Right renal cortex interstitium (tissue), 3 donors: ENCODE data around the gene COL4A2. TPM values are rescaled to one million over a fixed set of nuclear protein-coding genes. Genes with fewer than 3 reads are reported as not detected.
"Not testable (repeated sequence)": the region's sequence is repeated elsewhere in the genome, so short reads cannot be mapped to it uniquely, and the experiment has no call there.

Experiments
- DNase-seq, 3 donors: peaks; one replicate each; pipeline ENCODE4 v3.0.0-alpha.2; 2013; ENCODE audit warnings: low read depth in 3 of 3, low spot score in 2 of 3
- polyA plus RNA-seq, 3 donors: library from polyadenylated mRNA; unstranded; fragments of 120-200 nt; gene quantifications; one replicate each; pipeline ENCODE4 v1.2.1, GENCODE V29; 2013; ENCODE audit not compliant: insufficient read length in 3 of 3

Gene COL4A2
- polyA plus RNA-seq, 3 donors: 384 to 416 (median 398) TPM

DNA sequence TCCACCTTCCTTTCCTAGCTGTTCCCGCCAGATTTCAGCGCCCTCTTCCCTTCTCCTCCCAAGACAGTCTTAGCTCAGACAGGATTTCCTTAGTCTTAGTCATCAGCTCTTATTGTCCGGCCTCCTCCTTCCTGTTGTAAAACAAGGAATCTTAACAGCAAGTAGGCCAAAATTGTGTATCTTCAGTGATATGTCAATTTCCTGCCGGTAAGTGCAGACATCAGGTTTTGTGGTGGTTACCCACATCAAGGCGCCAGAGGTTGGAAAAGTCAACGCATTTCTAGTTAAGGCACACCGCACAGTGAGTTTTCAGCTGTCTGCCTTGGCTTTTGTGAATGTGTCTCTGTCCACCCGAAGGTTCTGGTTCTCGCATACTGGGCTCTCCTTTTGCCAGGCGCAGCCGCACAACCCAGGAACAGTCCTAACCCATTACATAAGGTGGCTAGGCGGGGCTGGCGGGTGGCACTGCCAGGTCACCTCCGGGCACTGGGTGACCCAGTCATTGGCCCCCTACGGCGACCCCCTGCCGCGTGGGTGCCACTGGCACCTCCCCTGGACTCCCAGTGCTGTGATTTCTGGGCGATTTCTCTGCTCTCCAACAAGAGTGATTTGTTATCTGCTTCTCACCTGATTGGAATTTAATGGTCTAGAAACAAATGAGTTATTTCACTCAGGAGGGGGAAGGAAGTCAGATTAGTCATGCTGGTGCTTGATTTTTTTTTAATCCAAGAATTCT, 12.9 kb downstream of the COL4A2 start:
- no peak for DNase-seq

DNA sequence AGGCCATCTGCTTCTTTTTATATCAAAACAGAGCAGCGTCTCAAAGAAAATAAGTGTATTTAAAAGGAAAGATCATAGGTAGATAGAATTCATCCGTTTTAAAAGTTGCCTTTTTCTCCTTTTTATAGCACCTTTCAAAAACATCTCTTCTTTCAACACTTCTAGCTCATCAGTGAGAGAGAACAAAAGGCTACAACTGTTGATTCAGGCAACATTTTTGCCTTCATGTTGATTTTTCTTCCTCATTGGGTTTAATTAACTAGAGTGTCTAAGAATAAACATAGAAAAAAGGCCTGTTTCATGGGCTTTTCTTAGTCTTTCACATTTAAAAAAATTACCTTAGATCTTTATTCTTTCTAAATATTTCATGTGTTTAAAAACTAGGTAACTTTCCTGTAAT, 13.6 kb downstream of the COL4A2 start:
- no peak for DNase-seq

DNA sequence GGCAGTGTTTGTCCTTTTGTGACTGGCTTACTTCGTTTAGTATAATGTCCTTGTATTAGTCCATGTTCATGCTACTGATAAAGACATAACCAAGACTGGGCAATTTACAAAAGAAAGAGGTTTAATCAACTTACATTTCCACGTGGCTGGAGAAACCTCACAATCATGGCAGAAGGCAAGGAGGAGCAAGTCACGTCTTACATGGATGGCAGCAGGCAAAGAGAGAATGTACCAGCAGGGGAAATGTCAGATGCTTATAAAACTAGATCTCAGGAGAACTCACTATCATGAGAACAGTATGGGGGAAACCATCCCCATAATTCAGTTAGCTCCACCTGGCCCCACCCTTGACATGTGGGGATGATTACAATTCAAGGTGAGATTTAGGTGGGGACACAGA, 14.5 kb downstream of the COL4A2 start:
- DNase-seq: not testable (repeated sequence)

DNA sequence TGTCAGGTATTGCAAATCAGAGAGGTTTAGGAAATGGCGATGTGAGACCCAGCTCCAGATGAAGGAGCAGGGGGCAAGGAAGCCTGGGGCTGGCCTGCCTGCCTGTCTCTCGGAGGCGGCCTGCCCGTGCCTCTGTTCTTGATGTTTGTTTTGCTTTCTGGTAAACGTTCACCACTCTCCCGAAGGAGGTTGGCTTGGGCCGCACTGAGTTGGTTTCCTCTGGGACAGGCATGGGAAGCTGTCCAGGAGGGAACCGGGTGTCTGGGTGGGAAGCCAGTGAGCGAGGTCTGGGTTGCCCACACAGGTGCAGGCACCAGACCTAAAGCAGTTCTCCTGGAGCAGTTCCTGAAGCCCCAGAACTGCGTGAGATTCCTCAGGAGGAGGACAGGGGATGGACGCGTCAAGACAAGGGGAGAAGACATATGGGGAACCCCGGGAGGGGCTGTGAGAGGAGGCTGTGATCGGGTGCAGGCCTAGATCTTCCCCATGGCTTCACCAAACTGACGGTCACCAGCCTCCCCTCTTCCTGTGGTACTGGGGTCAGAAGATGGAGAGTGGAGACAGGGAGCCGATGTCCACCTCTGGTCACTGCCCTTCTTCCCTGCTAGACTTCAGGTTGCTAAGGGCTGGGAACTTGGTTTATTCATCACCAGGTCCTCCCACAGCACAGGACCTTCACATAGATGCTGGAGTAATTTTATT, 15.2 kb downstream of the COL4A2 start:
- no peak for DNase-seq

DNA sequence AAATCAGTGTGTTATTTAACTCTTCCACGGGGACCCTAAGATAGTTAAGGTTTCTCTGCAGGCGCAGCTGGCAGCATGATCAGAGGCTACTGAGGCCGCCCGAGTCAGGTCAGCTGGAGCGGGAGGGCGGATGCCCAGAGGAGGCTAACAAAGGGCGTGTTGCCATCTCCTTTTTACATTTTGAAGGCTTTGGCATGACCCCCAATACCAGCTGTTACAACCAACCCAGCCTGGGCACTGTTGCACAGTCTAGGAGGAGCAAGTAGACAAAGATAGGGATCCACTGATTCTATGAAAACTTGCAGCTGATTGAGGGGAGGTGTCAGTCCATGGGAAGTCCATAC, 15.7 kb downstream of the COL4A2 start:
- DNase-seq: no peak

DNA sequence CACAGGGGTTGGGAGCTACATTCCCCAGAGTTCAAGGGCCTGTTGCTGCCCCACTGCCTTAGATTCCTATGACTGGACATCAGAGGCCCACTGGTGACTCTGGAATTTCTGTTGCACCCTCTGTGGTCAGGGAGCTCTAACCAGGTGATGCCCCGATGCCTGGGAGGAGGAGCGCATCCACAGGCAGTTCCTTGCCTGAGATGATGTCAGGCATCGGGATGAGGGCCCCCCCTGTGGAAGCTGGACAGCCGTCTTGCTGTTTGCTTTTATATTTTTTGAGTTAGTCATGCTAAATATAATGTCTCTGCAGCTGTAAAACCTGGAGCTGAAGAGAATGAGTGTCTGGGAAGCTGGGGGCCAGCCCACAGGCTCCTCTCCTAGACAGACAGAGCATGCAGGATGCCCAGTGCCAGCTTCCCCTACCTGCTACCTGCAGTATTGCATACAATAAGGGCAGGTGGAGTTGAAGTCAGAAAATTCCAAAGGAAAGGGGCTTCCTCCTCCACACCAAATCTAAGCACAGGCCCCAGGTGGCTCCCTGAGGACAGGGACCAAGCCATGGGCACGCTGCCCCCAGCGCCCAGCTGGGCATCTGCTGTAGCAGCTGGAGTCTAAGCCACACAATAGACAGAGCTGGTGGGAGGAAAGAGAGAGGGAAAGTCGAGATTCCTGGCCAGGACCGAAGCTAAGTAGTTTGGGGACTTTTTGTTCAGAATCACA, 16.2 kb downstream of the COL4A2 start:
- no peak for DNase-seq

DNA sequence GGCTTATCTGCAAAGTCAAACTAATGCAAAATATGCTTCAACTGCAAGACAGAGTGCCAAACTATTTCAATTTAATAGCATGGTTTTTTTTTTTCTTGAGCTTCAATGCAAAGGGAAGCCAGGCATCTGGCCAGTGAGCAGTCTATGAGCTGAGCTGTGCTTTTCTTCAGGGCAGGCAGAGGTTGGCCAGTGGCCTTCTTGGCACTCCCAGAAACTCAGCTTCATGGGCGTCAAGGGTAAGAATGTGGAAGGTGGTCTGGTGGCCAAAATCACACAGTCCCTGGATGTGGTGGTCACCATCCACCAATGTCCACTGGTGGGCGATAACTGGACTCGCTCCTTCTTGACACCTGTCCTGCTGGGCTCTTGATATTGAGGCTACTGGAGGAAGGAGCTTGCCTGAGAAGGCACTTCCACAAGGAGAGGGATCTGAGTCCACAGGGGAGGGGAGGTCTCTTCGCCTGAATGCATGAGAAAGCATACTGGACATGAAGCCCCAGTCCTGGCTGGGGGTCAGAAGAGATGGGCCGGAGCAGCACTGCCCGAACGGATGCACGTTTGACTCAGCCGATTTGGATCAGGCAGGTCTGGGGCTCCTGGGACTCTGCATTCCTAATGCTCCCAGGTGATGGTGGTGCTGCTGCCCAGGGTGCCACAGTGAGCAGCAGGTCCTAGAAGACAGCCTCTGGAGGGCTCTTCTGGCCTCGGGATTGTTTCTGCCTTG, 17.1 kb downstream of the COL4A2 start:
- no peak for DNase-seq

DNA sequence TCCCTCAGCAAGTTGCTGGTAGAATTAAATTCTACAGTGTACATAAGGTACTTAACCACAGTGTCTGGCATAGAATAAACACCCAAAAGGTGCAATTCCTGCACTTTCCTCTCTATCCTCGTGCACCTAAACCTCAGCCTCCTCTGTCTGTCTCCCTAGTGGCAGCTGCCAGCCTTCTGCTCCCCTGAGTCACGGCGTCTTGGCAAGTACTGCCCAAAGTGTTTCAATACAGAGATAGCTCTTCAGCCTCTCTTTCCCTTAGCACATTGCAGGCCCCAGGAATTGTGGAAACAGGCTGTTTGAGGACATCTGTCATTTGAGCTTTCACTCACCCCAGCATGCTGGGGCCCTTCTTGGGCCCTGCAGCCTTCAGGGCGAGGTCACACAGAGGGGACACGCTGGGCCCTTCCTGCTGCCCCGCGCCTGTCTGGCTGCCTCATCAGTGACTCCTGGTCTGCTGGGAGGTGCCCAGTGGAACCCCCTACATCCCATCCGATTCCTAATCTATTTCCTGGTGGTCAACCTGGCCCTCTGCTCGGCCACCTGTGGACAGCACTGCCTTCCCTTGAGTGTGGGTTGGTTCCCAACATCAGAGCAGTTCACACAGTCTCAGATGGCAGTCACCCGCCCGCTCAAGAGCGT, 19.3 kb downstream of the COL4A2 start:
- DNase-seq: no peak

DNA sequence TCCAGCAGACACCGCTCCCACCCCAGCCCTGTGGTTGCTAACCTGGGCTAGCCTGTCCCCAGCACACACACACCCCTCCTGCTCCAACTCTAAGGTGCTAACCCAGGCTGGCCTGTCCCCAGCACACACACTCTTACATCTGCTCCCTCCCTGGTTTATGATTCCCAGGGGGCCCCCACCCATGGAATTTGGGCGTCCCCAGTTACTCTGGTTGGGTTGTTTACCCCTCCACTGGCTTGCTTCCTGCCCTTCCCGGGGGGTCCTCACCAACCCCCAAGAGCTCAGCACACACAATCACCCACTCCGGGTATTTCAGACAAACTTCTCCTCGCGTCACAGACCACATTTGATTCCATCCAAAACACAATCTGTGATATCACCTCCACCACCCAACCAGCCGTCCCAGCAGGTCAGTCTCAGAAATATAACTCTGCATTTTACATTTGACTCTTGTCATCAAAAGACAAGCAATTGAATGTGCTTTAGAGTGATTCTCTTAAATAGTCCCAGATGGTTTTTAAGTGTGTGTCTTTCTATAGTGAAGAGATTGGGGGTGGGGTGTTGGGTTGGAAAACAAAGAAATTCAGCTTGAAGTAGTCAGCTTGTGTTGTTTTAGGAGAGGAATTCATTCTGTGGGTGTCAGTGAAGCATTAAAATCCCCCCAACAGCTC, 20.1 kb downstream of the COL4A2 start:
- no peak for DNase-seq

DNA sequence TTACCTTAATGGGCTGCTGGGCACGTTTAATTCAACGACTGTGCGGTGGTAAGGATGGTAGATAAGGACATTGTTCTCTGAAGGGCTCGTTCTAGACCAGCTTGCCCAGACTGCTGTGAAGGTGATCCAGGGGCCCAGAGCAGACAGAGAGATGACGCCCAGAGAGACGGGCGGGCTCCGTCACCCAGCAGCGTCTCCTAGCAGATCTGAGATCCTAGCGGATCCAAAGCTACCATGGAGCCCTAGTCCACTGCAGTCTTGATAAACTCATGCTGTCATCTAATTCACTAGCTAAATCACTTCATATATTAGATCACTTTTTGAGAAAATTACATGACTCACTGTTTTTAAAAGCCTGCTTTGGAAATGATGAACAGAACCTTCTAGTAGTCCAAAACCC, 21.5 kb downstream of the COL4A2 start:
- no peak for DNase-seq

DNA sequence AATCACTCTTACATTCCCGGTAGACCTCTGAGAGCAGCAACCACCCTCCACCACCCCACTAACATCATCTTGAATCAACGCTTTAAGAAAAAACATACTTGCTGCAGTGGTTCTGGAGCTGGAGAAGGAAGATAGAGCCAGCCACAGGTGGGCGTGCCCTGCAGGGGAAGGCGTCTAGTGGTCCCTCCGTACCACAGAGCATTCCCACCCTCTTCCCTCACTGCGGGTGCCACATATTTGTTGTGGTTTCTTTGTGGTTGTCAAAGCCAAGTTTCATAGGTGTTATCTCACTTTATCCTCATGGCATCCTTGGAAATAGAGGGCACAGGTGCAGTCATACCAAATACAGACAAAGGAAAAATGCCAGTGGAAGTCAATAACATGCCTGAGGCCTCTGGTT, 22.2 kb downstream of the COL4A2 start:
- DNase-seq: no peak

DNA sequence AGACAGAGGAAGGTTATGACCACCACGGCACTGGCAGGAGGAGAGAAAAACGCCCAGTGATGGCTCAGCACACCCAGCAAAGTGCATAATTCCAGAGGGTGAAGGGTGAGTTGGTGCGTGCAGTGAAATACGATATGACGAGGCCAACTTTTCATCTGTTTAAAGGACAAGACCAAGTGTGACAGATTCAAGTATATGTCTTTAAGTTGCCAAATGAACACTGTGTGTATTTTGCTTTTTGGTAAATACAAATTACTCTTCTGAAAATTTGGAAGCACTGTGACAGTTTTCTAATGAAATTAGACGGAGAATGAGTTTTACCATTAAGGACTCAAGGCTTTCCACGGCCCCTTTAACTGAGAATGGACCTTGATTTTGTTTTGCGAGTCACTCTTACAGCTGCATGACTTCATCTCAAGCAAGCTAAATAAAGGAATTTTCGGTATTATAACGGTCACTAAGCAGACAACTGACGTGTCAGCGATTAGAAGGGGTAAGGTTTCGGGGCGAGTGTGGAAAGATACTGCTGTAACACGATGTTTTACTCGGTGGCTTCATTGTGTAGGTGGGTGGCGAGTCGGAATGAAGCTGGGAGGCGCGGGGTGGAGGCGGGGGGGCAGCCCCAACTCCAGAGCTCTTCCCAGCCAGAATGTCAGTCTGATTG, 22.8 kb downstream of the COL4A2 start:
- DNase-seq: no peak

DNA sequence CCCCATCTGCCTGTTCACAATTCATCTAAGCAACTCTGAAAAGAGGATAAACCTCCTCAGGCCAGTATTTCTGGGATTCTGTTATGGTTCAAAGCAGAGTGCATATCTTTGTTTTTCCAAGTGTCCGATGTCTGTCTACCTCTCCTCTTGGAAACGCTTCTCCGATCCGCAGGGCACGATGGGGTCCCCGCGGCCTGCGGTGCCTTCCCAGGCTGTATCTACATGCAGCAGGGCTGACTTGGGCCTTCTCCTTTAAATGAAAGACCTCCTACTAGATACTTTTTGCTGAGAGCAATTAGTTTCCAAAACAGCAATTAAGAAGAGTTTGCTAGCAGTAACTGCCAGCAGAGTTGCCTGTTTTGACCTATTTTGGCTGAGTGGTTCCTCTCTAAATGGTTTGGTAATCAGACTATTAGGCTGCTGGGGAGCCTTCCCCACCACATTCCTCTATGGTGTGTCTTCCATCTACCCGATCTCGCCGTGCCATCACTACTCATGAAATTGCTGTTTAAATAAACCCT, 23.5 kb downstream of the COL4A2 start:
- DNase-seq: no peak

DNA sequence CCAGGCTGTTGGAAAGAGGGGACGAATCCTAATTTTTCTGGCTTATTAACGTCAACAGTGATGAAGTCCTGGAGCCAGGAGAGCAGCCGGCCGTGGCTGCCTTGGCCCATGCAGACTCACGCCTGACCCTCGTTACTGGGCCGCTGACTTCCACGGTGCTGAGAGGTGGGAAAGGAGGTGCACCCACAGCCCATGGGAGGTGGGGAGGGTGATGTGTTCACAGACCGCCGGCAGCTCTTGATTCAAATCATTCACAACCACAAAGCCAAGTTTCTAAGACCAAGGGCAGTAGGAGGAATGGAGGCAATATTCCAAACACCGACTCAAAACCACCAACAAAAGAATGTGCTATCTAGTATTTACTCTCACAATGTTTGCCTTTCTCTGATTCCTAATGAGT, 24.3 kb downstream of the COL4A2 start:
- no peak for DNase-seq

DNA sequence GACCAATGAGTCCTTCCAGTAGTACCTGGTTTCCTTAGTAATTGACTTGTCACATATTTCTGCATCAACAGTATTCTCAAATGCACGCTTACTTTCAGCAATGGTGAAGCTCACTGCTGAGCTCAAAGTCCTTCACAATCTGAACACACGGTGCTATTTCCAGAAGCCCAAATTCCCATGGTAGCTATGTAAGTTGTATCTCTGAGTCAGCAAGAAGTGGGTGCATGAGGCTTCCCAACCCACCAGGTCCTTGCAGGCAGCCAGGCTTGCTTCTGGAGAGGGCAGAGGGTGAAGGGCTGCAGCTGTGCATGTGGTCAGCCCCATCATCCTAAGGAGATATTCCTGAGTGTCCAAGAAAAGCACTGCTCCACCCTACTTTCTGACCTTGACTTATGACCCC, 25.7 kb downstream of the COL4A2 start:
- no peak for DNase-seq

DNA sequence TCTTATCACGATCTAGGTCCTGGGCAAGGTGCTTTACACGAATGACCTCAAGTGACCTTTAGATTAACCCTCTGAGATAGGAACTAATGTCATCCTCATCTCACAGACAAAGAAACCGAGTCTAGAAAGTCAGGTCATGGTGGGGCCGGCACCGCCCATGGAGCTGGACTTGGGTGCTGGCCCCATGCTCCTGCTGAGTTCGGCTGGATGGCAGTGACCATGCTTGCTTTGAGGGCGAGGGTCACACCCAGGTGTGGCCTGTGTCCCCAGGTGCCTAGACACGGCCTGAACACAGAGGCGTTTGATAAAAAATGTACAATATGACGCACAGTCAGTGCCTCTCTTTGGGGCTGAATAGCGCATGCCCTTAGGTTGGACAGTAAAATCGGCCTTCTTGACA, 26.8 kb downstream of the COL4A2 start:
- DNase-seq: no peak

DNA sequence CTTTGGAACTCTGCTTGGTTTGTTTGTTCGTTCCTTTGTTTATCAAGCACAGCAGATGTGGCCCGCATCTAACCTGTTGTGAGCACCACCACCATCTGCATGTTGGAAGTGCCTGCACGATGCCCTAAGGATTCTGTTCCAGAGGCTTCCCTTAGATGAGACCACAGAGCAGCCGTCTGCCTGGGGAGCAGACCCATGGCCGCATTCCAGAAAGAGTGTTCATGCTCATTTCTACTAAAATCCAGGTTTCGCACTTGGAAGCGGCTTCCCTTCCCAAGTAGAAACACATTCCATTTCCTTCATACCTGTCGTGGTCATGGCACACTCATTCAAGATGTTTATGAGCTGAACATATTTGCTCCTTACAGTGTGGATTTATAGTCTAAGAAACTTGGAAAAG, 27.2 kb downstream of the COL4A2 start:
- DNase-seq: no peak

DNA sequence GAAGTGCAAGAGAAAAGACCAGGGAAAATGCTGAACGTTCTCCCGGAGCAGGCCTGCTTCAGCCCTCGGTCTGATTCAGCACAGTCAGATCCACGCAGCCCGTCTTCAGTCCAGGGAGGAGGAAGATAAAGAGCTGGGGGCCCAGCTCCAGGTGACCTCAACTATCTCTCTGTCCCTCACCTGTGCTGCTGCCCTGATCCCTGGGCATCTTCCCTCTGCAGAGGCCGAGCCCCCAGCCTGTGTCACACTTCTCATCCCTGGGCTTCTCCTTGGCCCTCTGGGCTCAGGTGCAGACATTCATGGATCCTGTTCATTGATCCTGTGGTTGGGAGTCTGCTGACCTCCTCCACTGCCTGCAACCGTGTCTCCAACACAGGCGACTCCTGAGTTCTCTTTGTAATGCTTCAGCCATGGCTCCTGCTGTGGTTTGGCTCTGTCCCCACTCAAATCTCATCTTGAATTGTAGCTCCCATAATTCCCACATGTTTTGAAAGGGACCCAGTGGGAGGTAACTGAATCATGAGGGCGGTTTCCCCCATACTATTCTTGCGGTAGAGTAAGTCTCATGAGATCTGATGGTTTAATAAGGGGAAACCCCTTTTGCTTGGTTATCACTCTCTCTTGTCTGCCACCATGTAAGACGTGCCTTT, 27.9 kb downstream of the COL4A2 start:
- no peak for DNase-seq

DNA sequence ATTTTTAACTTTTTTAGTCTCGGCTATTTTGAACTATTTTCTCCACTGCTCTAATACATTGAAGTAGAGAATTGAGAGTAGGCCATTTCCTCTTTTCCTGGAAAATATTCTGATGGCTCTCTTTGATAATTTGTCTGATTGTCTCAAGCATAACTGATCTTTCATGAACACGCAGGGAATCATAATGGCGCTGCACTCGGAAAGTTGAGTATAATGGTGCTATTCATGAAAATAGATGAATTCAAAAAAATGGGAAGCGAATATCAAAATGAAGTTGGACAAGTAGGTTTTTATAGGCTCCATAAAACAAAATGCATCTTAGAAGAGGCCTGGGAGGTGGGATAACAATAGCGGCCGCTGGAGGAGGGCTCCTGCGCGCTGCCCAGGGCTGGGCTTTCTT, 29.0 kb downstream of the COL4A2 start:
- no peak for DNase-seq
